ENCODE results near the gene FBXL16. TPM values are rescaled to one million over a fixed set of nuclear protein-coding genes. Genes with fewer than 3 reads are reported as not detected.

The FBXL16 gene
- total RNA-seq, 1 donor from 2014 or later: 5.8 TPM

Other genes starting within 250 kb of the FBXL16 start
- 101 and 103 TPM in 2 replicates for gene CAPN15, start 178.1 kb downstream of the FBXL16 start, total RNA-seq
- not detected in 2 replicates for gene PRR35, start 145.4 kb downstream of the FBXL16 start, total RNA-seq
- 1.1 and 1.3 TPM in 2 replicates for gene NHLRC4, start 138.8 kb downstream of the FBXL16 start, total RNA-seq
- 43.4 and 44.9 TPM in 2 replicates for gene PIGQ, start 135.8 kb downstream of the FBXL16 start, total RNA-seq
- 13.4 and 16.2 TPM in 2 replicates for gene RAB40C, start 115.7 kb downstream of the FBXL16 start, total RNA-seq
- gene WFIKKN1, start 74.8 kb downstream of the FBXL16 start, total RNA-seq: 0.32 and 0.57 TPM in 2 replicates
- gene METTL26, start 69.5 kb downstream of the FBXL16 start, total RNA-seq: 128 and 131 TPM in 2 replicates
- 62.6 and 63.1 TPM in 2 replicates for gene MCRIP2, start 64.0 kb downstream of the FBXL16 start, total RNA-seq
- gene WDR90, start 56.4 kb downstream of the FBXL16 start, total RNA-seq: 73.7 and 77.2 TPM in 2 replicates
- gene RHOT2, start 37.7 kb downstream of the FBXL16 start, total RNA-seq: 156 and 158 TPM in 2 replicates
- 1.3 and 1.4 TPM in 2 replicates for gene RHBDL1, start 30.1 kb downstream of the FBXL16 start, total RNA-seq
- 84.1 and 91.2 TPM in 2 replicates for gene STUB1, start 25.4 kb downstream of the FBXL16 start, total RNA-seq
- 48.8 and 52.9 TPM in 2 replicates for gene JMJD8, start 21.5 kb downstream of the FBXL16 start, total RNA-seq
- gene WDR24, start 15.4 kb downstream of the FBXL16 start, total RNA-seq: 19.0 and 20.9 TPM in 2 replicates
- 30.0 and 31.7 TPM in 2 replicates for gene METRN, start 9.3 kb upstream of the FBXL16 start, total RNA-seq
- gene ANTKMT, start 15.3 kb upstream of the FBXL16 start, total RNA-seq: 52.8 and 54.4 TPM in 2 replicates
- 7.3 and 8.3 TPM in 2 replicates for gene CCDC78, start 20.6 kb upstream of the FBXL16 start, total RNA-seq
- gene HAGHL, start 21.3 kb upstream of the FBXL16 start, total RNA-seq: 18.5 and 21.4 TPM in 2 replicates
- 42.8 and 43.4 TPM in 2 replicates for gene CIAO3, start 35.2 kb upstream of the FBXL16 start, total RNA-seq
- not detected in 2 replicates for gene MSLN, start 54.9 kb upstream of the FBXL16 start, total RNA-seq
- gene RPUSD1, start 82.6 kb upstream of the FBXL16 start, total RNA-seq: 35.1 and 35.3 TPM in 2 replicates
- 108 and 119 TPM in 2 replicates for gene CHTF18, start 82.8 kb upstream of the FBXL16 start, total RNA-seq
- not detected in 2 replicates for gene GNG13, start 94.9 kb upstream of the FBXL16 start, total RNA-seq

Measured in activated T-helper 2 cell treated with anti-CD3 and anti-CD28 coated beads, Interferon-gamma antibody, Interleukin-2, Interleukin-4, amounts not matched to agents 10 μg/mL and 5 μg/mL and 100 μg/mL, durations not matched to agents 14 hours and 24 hours and 36 hours (primary cell).